ENCODE measurements around the gene IFI27.

DNA sequence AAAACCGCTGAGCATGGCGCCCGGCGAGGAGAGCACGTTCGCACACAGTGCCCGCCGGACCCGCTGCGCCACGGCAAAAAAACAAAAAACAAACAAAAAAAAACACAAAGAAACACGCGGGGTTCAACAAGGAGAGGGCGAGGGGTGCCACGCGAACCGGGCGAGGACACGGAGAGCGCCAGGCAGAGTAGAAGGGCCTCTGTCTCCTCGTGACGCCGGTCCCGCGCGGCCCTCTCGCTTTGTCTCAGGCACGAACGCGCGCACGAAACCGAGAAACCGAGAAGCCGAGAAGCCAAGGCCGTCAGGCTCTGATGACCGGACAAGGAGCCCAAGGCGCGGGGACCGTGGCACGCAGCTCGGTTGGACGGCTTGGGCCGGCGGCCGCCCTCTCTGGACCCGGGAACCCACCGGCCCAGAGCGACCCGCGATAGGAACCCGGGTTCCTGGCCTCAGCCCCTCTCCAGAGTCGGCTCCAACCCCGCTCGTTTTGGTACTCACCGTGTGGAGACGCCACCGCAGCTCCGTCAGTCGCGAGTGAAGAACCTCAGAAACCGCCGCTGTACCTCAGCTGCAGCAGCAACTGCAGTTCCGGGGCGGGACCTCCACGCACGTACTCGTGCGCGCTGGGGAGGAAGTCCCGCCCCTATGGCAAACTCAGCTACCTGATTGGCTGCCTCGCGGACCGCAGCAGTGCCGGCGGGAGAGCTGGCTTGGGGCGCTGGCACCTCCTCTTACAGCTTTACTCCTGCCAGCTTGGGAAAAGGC, 29.7 kb upstream of the IFI27 start, which contains the start of the genes DDX24 and IFI27L1:
- TF ChIP-seq, protein P1, sequence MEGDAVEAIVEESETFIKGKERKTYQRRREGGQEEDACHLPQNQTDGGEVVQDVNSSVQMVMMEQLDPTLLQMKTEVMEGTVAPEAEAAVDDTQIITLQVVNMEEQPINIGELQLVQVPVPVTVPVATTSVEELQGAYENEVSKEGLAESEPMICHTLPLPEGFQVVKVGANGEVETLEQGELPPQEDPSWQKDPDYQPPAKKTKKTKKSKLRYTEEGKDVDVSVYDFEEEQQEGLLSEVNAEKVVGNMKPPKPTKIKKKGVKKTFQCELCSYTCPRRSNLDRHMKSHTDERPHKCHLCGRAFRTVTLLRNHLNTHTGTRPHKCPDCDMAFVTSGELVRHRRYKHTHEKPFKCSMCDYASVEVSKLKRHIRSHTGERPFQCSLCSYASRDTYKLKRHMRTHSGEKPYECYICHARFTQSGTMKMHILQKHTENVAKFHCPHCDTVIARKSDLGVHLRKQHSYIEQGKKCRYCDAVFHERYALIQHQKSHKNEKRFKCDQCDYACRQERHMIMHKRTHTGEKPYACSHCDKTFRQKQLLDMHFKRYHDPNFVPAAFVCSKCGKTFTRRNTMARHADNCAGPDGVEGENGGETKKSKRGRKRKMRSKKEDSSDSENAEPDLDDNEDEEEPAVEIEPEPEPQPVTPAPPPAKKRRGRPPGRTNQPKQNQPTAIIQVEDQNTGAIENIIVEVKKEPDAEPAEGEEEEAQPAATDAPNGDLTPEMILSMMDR (IDR thresholded peaks at IDR 0.05): peak in 2 of 5 experiments; percentile 27 to 40
- peak; percentile 84 to 97 for TF ChIP-seq POLR2A (IDR thresholded peaks at IDR 0.05)
- TF ChIP-seq EP300 (IDR thresholded peaks at IDR 0.05): peak; percentile 43 to 98
